Endothelial cell (in vitro differentiated cells): Measurements from ENCODE around the gene GPT2. TPM values are rescaled to one million over a fixed set of nuclear protein-coding genes. Genes with fewer than 3 reads are reported as not detected.

Source experiments
- DNase-seq: peaks from one replicate; pipeline ENCODE4 v3.0.0; 2021; ENCODE audit warnings: low spot score
- H3K27ac Mint-ChIP-seq: one replicate; pipeline ENCODE4 v1.8.0; 2021; ENCODE audit warnings: mixed read lengths, inconsistent platforms; ENCODE audit not compliant: unreplicated experiment
- H3K27me3 Mint-ChIP-seq: one replicate; pipeline ENCODE4 v1.8.0; 2021; ENCODE audit warnings: mild to moderate bottlenecking, moderate library complexity, mixed read lengths, inconsistent platforms; ENCODE audit not compliant: unreplicated experiment
- H3K36me3 Mint-ChIP-seq: one replicate; pipeline ENCODE4 v1.8.0; 2021; ENCODE audit warnings: mild to moderate bottlenecking, low read depth, mixed read lengths, inconsistent platforms; ENCODE audit not compliant: unreplicated experiment
- H3K4me1 Mint-ChIP-seq: one replicate; pipeline ENCODE4 v1.8.0; 2021; ENCODE audit warnings: mild to moderate bottlenecking, mixed read lengths, inconsistent platforms; ENCODE audit not compliant: unreplicated experiment
- H3K4me3 Mint-ChIP-seq: one replicate; pipeline ENCODE4 v1.8.0; 2021; ENCODE audit warnings: mild to moderate bottlenecking, mixed read lengths, inconsistent platforms; ENCODE audit not compliant: unreplicated experiment
- H3K9me3 Mint-ChIP-seq: one replicate; pipeline ENCODE4 v1.8.0; 2021; ENCODE audit warnings: mixed read lengths, inconsistent platforms; ENCODE audit not compliant: unreplicated experiment
- total RNA-seq: library from RNA; stranded (reverse); fragmentation: NEBNext Ultra II Directional; extraction: Animal tissue kit (Norgen Biotek cat#: 25700); gene quantifications from one replicate; pipeline ENCODE4 v1.2.1, GENCODE V29; 2021; ENCODE audit not compliant: unreplicated experiment
- TF ChIP-seq, protein P1 (sequence below): fragments of 200-600 bp; sonication (generic); IDR thresholded peaks from one replicate; pipeline ENCODE4 v1.5.0; 2021; ENCODE audit warnings: antibody characterized with exemption; ENCODE audit not compliant: unreplicated experiment

Gene GPT2
- total RNA-seq, 1 donor from 2014 or later: 15.6 TPM

- TF ChIP-seq, protein P1, sequence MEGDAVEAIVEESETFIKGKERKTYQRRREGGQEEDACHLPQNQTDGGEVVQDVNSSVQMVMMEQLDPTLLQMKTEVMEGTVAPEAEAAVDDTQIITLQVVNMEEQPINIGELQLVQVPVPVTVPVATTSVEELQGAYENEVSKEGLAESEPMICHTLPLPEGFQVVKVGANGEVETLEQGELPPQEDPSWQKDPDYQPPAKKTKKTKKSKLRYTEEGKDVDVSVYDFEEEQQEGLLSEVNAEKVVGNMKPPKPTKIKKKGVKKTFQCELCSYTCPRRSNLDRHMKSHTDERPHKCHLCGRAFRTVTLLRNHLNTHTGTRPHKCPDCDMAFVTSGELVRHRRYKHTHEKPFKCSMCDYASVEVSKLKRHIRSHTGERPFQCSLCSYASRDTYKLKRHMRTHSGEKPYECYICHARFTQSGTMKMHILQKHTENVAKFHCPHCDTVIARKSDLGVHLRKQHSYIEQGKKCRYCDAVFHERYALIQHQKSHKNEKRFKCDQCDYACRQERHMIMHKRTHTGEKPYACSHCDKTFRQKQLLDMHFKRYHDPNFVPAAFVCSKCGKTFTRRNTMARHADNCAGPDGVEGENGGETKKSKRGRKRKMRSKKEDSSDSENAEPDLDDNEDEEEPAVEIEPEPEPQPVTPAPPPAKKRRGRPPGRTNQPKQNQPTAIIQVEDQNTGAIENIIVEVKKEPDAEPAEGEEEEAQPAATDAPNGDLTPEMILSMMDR: peak; percentile 92
- Mint-ChIP-seq H3K9me3 (no peaks in the 10 kb centered on the region), H3K4me3 (no peak overlapping the region), H3K36me3 (peaks cover 20% of the 10 kb centered on the region), H3K4me1 (no peaks in the 10 kb centered on the region), H3K27me3 (peaks cover 6% of the 10 kb centered on the region), H3K27ac (peak overlapping the region; percentile 4)
- DNase-seq: peak; percentile 80
Measured at GRCh38 chr16:46908540-46909372, 24.6 kb downstream of the GPT2 start.

- Mint-ChIP-seq H3K36me3 (peaks cover 20% of the 10 kb centered on the region), H3K27ac (no peak overlapping the region), H3K9me3 (no peaks in the 10 kb centered on the region), H3K27me3 (peaks cover 4% of the 10 kb centered on the region), H3K4me1 (no peaks in the 10 kb centered on the region), H3K4me3 (no peak overlapping the region)
- TF ChIP-seq, protein P1: no peak
- no peak for DNase-seq
Measured at GRCh38 chr16:46911038-46911437, 26.9 kb downstream of the GPT2 start.

DNA sequence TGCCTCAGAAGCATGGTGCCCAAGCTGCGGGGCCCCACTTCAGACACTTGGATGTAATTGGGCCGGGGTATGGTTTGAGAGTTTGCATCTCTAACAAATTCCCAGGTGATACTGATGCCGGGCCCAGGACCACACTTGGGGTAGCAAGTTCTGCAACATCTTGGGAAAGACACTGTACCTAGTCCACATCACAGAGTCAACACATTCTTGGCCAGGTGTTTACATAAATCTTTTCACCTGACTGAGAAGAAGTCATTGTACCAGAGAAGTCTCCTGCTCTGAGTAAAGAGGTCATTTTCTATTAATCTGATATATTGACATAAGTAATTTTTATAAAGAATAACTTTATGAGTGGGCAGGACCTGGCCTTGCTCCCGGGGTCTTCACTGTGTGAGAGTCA, 27.5 kb downstream of the GPT2 start:
- H3K36me3 Mint-ChIP-seq: peaks cover 20% of the 10 kb centered on the region
- TF ChIP-seq, protein P1: no peak
- no peak overlapping the region for H3K27ac Mint-ChIP-seq
- H3K4me1 Mint-ChIP-seq: no peaks in the 10 kb centered on the region
- no peaks in the 10 kb centered on the region for H3K9me3 Mint-ChIP-seq
- DNase-seq: no peak
- peaks cover 4% of the 10 kb centered on the region for H3K27me3 Mint-ChIP-seq
- H3K4me3 Mint-ChIP-seq: no peak overlapping the region

- TF ChIP-seq, protein P1: no peak
- H3K4me1 Mint-ChIP-seq: no peaks in the 10 kb centered on the region
- peaks cover 25% of the 10 kb centered on the region for H3K36me3 Mint-ChIP-seq
- no peak overlapping the region for H3K4me3 Mint-ChIP-seq
- H3K9me3 Mint-ChIP-seq: no peaks in the 10 kb centered on the region
- no peak for DNase-seq
- H3K27me3 Mint-ChIP-seq: peaks cover 5% of the 10 kb centered on the region
- no peak overlapping the region for H3K27ac Mint-ChIP-seq
Measured at GRCh38 chr16:46914556-46915201, 30.5 kb downstream of the GPT2 start.
